GM23338 (cell line): Measurements from ENCODE around the gene CHTF8. TPM values are rescaled to one million over a fixed set of nuclear protein-coding genes. Genes with fewer than 3 reads are reported as not detected.

Experiments used
- ATAC-seq: fragments of 200-7000 bp; cut with Tn5 transposase; 3 replicates; pipeline ENCODE4 v1.9.1; 2020
- DNase-seq: peaks from one replicate; pipeline ENCODE4 v3.0.0-alpha.2; 2015; ENCODE audit warnings: low spot score
- H2AFZ ChIP-seq: fragments of 200-600 bp; sonication (generic); 2 replicates; pipeline ENCODE4 v1.8.0; 2016; ENCODE audit warnings: antibody characterized with exemption, mild to moderate bottlenecking, moderate library complexity
- H3F3A ChIP-seq: fragments of 200-600 bp; sonication (generic); replicated peaks from 2 replicates; pipeline ENCODE4 v1.8.0; 2017; ENCODE audit warnings: antibody characterized with exemption, mixed run types, low read depth
- H3K27ac ChIP-seq: fragments of 200-600 bp; sonication (generic); 2 replicates; pipeline ENCODE4 v1.6.1; 2016; ENCODE audit warnings: low read depth
- H3K27me3 ChIP-seq: fragments of 200-600 bp; sonication (generic); 2 replicates; pipeline ENCODE4 v1.8.0; 2016; ENCODE audit warnings: mild to moderate bottlenecking, mixed run types, moderate library complexity; ENCODE audit not compliant: insufficient read depth
- H3K36me3 ChIP-seq: fragments of 200-600 bp; sonication (generic); 2 replicates; pipeline ENCODE4 v1.8.0; 2016; ENCODE audit warnings: mild to moderate bottlenecking; ENCODE audit not compliant: insufficient read depth
- H3K4me1 ChIP-seq: fragments of 200-600 bp; sonication (generic); 2 replicates; pipeline ENCODE4 v1.8.0; 2016; ENCODE audit warnings: mild to moderate bottlenecking, moderate library complexity; ENCODE audit not compliant: insufficient read depth
- H3K4me2 ChIP-seq: fragments of 200-600 bp; sonication (generic); 2 replicates; pipeline ENCODE4 v1.7.1; 2017; ENCODE audit warnings: mixed run types
- H3K4me3 ChIP-seq: fragments of 200-600 bp; sonication (generic); 2 replicates; pipeline ENCODE4 v1.6.1; 2016; ENCODE audit warnings: mixed run types
- H3K79me2 ChIP-seq: fragments of 200-600 bp; sonication (generic); replicated peaks from 2 replicates; pipeline ENCODE4 v1.8.0; 2017; ENCODE audit warnings: mild to moderate bottlenecking; ENCODE audit not compliant: insufficient read depth
- H3K9me2 ChIP-seq: fragments of 200-600 bp; sonication (generic); 2 replicates; pipeline ENCODE4 v1.8.0; 2017; ENCODE audit not compliant: insufficient read depth
- H4K20me1 ChIP-seq: fragments of 200-600 bp; sonication (generic); replicated peaks from 2 replicates; pipeline ENCODE4 v1.8.0; 2017; ENCODE audit warnings: mild to moderate bottlenecking; ENCODE audit not compliant: insufficient read depth
- H3K27ac Mint-ChIP-seq: 2 replicates; pipeline ENCODE4 v1.8.0; 2020; ENCODE audit warnings: inconsistent platforms, mild to moderate bottlenecking, moderate library complexity, mixed read lengths
- H3K27me3 Mint-ChIP-seq: 3 replicates; pipeline ENCODE4 v1.8.0; 2022; ENCODE audit warnings: low read depth, mild to moderate bottlenecking, moderate library complexity, mixed read lengths, inconsistent platforms; ENCODE audit not compliant: insufficient read depth, poor library complexity
- H3K36me3 Mint-ChIP-seq: 3 replicates; pipeline ENCODE4 v1.8.0; 2021; ENCODE audit warnings: low read depth, mild to moderate bottlenecking, inconsistent platforms, moderate library complexity, mixed read lengths
- H3K4me1 Mint-ChIP-seq: 3 replicates; pipeline ENCODE4 v1.8.0; 2020; ENCODE audit warnings: mild to moderate bottlenecking, inconsistent platforms, mixed read lengths
- H3K4me3 Mint-ChIP-seq: 3 replicates; pipeline ENCODE4 v1.8.0; 2021; ENCODE audit warnings: moderate library complexity, mild to moderate bottlenecking, inconsistent platforms, mixed read lengths
- H3K9me3 Mint-ChIP-seq: 3 replicates; pipeline ENCODE4 v1.8.0; 2020; ENCODE audit warnings: moderate library complexity, mild to moderate bottlenecking, inconsistent platforms, mixed read lengths
- CREB1 ChIP-seq: fragments of 250-450 bp; sonication (Bioruptor Pico); IDR thresholded peaks from 2 replicates; pipeline ENCODE4 v1.5.0; 2020; ENCODE audit warnings: low read depth, mild to moderate bottlenecking, moderate library complexity
- EZH2 ChIP-seq: fragments of 200-600 bp; sonication (generic); IDR thresholded peaks from one replicate; pipeline ENCODE4 v1.8.0; 2017; ENCODE audit warnings: antibody characterized with exemption, mild to moderate bottlenecking, low read depth; ENCODE audit not compliant: unreplicated experiment
- EZH2phosphoT487 ChIP-seq: fragments of 200-600 bp; sonication (generic); IDR thresholded peaks from one replicate; pipeline ENCODE4 v1.8.1; 2018; ENCODE audit warnings: antibody characterized with exemption; ENCODE audit not compliant: unreplicated experiment
- JUNB ChIP-seq: IDR thresholded peaks from one replicate; pipeline ENCODE4 v1.6.1; 2016; ENCODE audit warnings: antibody characterized with exemption; ENCODE audit not compliant: unreplicated experiment
- NANOG ChIP-seq: IDR thresholded peaks from 2 replicates; pipeline ENCODE4 v1.6.1; 2016; ENCODE audit warnings: antibody characterized with exemption, borderline replicate concordance
- POLR2AphosphoS5 ChIP-seq: IDR thresholded peaks from 2 replicates; pipeline ENCODE4 v1.6.1; 2016; ENCODE audit warnings: antibody characterized with exemption, low read depth
- STAT1 ChIP-seq: IDR thresholded peaks from one replicate; pipeline ENCODE4 v1.6.1; 2016; ENCODE audit warnings: antibody characterized with exemption; ENCODE audit not compliant: unreplicated experiment
- ZNF114 ChIP-seq: fragments of 250-450 bp; sonication (Bioruptor Pico); IDR thresholded peaks from 2 replicates; pipeline ENCODE4 v1.5.0; 2020; ENCODE audit warnings: mild to moderate bottlenecking, moderate library complexity
- ZNF331 ChIP-seq: fragments of 250-450 bp; sonication (Bioruptor Pico); IDR thresholded peaks from 2 replicates; pipeline ENCODE4 v1.5.0; 2020; ENCODE audit warnings: low read depth, mild to moderate bottlenecking, moderate library complexity
- polyA plus RNA-seq: library from polyadenylated mRNA; unstranded; fragments of >200 nt; fragmentation: Nextera tagmentation; extraction: Ambion mirVana; gene quantifications from 2 replicates; pipeline ENCODE4 v1.2.1, GENCODE V29; 2016
- total RNA-seq: library from RNA; depleted of rRNA; stranded (reverse); fragments of >200 nt; shearing (Covaris generic); gene quantifications from 2 replicates; pipeline ENCODE4 v1.2.3, GENCODE V29; 2014
- TF ChIP-seq, protein P1 (sequence below): IDR thresholded peaks from one replicate; pipeline ENCODE4 v1.6.1; 2018; ENCODE audit warnings: antibody characterized with exemption; ENCODE audit not compliant: unreplicated experiment
- TF ChIP-seq, protein P2 (sequence below), 2 experiments: fragments of 200-600 bp in 1 of 2; sonication (generic) in 1 of 2; conservative IDR thresholded peaks; 2 replicates each; pipeline versions ENCODE4 v1.5.1 to v1.6.1; 2016 to 2017; ENCODE audit warnings: antibody characterized with exemption in 2 of 2, low read depth in 2 of 2, mild to moderate bottlenecking in 2 of 2, moderate library complexity in 1 of 2
- TF ChIP-seq, protein P3 (sequence below): fragments of 250-450 bp; sonication (Bioruptor Pico); IDR thresholded peaks from 2 replicates; pipeline ENCODE4 v1.5.0; 2020; ENCODE audit warnings: mild to moderate bottlenecking, moderate library complexity
- TF ChIP-seq, protein P4 (sequence below): IDR thresholded peaks from 2 replicates; pipeline ENCODE4 v1.6.1; 2016; ENCODE audit warnings: antibody characterized with exemption

Gene CHTF8
- total and polyA plus RNA-seq, 2 experiments from 2014 or later, result 24.4 to 155 TPM

DNA sequence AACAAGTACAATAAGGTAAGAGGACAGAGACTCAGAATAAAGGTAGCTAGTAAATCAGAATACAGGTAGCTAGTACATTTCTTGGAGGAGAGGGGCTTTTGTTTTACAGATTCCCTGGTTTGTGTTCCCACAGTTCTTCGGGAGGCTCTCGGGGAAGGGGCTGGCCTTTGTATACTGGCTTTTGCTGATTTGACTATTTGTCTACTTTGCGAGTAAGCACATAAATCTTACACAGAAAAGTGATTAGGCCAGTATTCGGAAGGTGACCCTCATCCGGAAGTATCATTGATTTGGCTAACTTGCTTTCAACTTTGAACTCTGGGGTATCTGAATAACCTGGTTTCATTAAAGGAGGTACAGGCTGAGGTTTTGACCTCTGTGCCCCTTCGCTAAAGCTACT is 33.2 kb upstream of the CHTF8 start:
- H3K27ac Mint-ChIP-seq, result no peak overlapping the region
- Histone ChIP-seq H3K27me3 (no peaks in the 10 kb centered on the region), H3K4me1 (no peaks in the 10 kb centered on the region), H3K79me2 (no peaks in the 10 kb centered on the region), H3K9me2 (no peaks in the 10 kb centered on the region), H3K36me3 (peaks cover 60% of the 10 kb centered on the region), H2AFZ (no peak overlapping the region), H3K4me2 (no peak overlapping the region), H3K27ac (no peak overlapping the region), H3F3A (0 out of 2 replicates have a peak, but pooled peaks cover 5% of the 10 kb centered on the region), H4K20me1 (peaks cover 15% of the 10 kb centered on the region; the same call in 1 of the 2 replicates), H3K4me3 (no peak overlapping the region)
- peaks cover 4% of the 10 kb centered on the region for H3K27me3 Mint-ChIP-seq
- no peaks in the 10 kb centered on the region; the same call in 2 of the 3 replicates for H3K9me3 Mint-ChIP-seq
- H3K4me1 Mint-ChIP-seq, result no peaks in the 10 kb centered on the region; the same call in 2 of the 3 replicates
- TF ChIP-seq NANOG (no peak), STAT1 (no peak), EZH2 (no peak), EZH2phosphoT487 (no peak), JUNB (no peak), ZNF331 (CRISPR knock-in tag) (no peak), CREB1 (CRISPR knock-in tag) (no peak), POLR2AphosphoS5 (no peak), ZNF114 (CRISPR knock-in tag) (no peak)
- TF ChIP-seq, protein P1, sequence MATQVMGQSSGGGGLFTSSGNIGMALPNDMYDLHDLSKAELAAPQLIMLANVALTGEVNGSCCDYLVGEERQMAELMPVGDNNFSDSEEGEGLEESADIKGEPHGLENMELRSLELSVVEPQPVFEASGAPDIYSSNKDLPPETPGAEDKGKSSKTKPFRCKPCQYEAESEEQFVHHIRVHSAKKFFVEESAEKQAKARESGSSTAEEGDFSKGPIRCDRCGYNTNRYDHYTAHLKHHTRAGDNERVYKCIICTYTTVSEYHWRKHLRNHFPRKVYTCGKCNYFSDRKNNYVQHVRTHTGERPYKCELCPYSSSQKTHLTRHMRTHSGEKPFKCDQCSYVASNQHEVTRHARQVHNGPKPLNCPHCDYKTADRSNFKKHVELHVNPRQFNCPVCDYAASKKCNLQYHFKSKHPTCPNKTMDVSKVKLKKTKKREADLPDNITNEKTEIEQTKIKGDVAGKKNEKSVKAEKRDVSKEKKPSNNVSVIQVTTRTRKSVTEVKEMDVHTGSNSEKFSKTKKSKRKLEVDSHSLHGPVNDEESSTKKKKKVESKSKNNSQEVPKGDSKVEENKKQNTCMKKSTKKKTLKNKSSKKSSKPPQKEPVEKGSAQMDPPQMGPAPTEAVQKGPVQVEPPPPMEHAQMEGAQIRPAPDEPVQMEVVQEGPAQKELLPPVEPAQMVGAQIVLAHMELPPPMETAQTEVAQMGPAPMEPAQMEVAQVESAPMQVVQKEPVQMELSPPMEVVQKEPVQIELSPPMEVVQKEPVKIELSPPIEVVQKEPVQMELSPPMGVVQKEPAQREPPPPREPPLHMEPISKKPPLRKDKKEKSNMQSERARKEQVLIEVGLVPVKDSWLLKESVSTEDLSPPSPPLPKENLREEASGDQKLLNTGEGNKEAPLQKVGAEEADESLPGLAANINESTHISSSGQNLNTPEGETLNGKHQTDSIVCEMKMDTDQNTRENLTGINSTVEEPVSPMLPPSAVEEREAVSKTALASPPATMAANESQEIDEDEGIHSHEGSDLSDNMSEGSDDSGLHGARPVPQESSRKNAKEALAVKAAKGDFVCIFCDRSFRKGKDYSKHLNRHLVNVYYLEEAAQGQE, result no peak
- TF ChIP-seq, protein P2, sequence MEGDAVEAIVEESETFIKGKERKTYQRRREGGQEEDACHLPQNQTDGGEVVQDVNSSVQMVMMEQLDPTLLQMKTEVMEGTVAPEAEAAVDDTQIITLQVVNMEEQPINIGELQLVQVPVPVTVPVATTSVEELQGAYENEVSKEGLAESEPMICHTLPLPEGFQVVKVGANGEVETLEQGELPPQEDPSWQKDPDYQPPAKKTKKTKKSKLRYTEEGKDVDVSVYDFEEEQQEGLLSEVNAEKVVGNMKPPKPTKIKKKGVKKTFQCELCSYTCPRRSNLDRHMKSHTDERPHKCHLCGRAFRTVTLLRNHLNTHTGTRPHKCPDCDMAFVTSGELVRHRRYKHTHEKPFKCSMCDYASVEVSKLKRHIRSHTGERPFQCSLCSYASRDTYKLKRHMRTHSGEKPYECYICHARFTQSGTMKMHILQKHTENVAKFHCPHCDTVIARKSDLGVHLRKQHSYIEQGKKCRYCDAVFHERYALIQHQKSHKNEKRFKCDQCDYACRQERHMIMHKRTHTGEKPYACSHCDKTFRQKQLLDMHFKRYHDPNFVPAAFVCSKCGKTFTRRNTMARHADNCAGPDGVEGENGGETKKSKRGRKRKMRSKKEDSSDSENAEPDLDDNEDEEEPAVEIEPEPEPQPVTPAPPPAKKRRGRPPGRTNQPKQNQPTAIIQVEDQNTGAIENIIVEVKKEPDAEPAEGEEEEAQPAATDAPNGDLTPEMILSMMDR (conservative IDR thresholded peaks at IDR 0.05; ENCODE audit: low read depth in 2 of 2), result no peak
- TF ChIP-seq, protein P3, sequence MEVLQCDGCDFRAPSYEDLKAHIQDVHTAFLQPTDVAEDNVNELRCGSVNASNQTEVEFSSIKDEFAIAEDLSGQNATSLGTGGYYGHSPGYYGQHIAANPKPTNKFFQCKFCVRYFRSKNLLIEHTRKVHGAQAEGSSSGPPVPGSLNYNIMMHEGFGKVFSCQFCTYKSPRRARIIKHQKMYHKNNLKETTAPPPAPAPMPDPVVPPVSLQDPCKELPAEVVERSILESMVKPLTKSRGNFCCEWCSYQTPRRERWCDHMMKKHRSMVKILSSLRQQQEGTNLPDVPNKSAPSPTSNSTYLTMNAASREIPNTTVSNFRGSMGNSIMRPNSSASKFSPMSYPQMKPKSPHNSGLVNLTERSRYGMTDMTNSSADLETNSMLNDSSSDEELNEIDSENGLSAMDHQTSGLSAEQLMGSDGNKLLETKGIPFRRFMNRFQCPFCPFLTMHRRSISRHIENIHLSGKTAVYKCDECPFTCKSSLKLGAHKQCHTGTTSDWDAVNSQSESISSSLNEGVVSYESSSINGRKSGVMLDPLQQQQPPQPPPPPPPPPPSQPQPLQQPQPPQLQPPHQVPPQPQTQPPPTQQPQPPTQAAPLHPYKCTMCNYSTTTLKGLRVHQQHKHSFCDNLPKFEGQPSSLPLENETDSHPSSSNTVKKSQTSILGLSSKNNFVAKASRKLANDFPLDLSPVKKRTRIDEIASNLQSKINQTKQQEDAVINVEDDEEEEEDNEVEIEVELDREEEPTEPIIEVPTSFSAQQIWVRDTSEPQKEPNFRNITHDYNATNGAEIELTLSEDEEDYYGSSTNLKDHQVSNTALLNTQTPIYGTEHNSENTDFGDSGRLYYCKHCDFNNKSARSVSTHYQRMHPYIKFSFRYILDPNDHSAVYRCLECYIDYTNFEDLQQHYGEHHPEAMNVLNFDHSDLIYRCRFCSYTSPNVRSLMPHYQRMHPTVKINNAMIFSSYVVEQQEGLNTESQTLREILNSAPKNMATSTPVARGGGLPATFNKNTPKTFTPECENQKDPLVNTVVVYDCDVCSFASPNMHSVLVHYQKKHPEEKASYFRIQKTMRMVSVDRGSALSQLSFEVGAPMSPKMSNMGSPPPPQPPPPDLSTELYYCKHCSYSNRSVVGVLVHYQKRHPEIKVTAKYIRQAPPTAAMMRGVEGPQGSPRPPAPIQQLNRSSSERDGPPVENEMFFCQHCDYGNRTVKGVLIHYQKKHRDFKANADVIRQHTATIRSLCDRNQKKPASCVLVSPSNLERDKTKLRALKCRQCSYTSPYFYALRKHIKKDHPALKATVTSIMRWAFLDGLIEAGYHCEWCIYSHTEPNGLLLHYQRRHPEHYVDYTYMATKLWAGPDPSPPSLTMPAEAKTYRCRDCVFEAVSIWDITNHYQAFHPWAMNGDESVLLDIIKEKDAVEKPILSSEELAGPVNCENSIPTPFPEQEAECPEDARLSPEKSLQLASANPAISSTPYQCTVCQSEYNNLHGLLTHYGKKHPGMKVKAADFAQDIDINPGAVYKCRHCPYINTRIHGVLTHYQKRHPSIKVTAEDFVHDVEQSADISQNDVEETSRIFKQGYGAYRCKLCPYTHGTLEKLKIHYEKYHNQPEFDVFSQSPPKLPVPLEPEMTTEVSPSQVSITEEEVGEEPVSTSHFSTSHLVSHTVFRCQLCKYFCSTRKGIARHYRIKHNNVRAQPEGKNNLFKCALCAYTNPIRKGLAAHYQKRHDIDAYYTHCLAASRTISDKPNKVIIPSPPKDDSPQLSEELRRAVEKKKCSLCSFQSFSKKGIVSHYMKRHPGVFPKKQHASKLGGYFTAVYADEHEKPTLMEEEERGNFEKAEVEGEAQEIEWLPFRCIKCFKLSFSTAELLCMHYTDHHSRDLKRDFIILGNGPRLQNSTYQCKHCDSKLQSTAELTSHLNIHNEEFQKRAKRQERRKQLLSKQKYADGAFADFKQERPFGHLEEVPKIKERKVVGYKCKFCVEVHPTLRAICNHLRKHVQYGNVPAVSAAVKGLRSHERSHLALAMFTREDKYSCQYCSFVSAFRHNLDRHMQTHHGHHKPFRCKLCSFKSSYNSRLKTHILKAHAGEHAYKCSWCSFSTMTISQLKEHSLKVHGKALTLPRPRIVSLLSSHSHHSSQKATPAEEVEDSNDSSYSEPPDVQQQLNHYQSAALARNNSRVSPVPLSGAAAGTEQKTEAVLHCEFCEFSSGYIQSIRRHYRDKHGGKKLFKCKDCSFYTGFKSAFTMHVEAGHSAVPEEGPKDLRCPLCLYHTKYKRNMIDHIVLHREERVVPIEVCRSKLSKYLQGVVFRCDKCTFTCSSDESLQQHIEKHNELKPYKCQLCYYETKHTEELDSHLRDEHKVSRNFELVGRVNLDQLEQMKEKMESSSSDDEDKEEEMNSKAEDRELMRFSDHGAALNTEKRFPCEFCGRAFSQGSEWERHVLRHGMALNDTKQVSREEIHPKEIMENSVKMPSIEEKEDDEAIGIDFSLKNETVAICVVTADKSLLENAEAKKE (CRISPR knock-in tag), result no peak
- TF ChIP-seq, protein P4, sequence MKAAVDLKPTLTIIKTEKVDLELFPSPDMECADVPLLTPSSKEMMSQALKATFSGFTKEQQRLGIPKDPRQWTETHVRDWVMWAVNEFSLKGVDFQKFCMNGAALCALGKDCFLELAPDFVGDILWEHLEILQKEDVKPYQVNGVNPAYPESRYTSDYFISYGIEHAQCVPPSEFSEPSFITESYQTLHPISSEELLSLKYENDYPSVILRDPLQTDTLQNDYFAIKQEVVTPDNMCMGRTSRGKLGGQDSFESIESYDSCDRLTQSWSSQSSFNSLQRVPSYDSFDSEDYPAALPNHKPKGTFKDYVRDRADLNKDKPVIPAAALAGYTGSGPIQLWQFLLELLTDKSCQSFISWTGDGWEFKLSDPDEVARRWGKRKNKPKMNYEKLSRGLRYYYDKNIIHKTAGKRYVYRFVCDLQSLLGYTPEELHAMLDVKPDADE, result no peak
- no peak overlapping the region for H3K4me3 Mint-ChIP-seq
- DNase-seq (no peak), ATAC-seq (no peak)
- peaks cover 82% of the 10 kb centered on the region for H3K36me3 Mint-ChIP-seq
